HEK293 (cell line): ENCODE data around the gene OLA1.

ENCODE experiments used
- CTCF ChIA-PET: fragments of 350-600 bp; formaldehyde crosslinking; extraction: SDS; loops from one replicate; lab custom pipeline; 2021; ENCODE audit warnings: antibody characterized with exemption; lab: Yijun Ruan, JAX
- POLR2A ChIA-PET: fragments of 300-600 bp; formaldehyde crosslinking; extraction: SDS; loops from one replicate; lab custom pipeline; 2020; ENCODE audit warnings: antibody characterized with exemption, inconsistent platforms; lab: Yijun Ruan, JAX
- H3K27ac ChIP-seq: fragments of 200-500 bp; sonication (Bioruptor generic); 2 replicates; pipeline ENCODE4 v1.5.1; 2014; ENCODE audit warnings: low read depth, low read length, control low read depth, inconsistent platforms; ENCODE audit errors: extremely low read depth
- H3K36me3 ChIP-seq, 2 experiments: fragments of 200-500 bp in 1 of 2; sonication (Bioruptor generic) in 1 of 2; 1 replicate in 1 of 2; 2 replicates in 1 of 2; pipeline ENCODE4 v1.5.1; 2014 to 2017; ENCODE audit warnings: inconsistent platforms in 2 of 2, low read length in 2 of 2; ENCODE audit not compliant: control insufficient read depth in 2 of 2, insufficient read depth in 1 of 2
- H3K4me1 ChIP-seq: fragments of 200-500 bp; sonication (Bioruptor generic); 2 replicates; pipeline ENCODE4 v1.5.1; 2014; ENCODE audit warnings: mild to moderate bottlenecking, low read length, inconsistent platforms; ENCODE audit not compliant: control insufficient read depth, insufficient read depth
- H3K4me3 ChIP-seq: 2 replicates; pipeline ENCODE4 v1.5.1; 2011; ENCODE audit warnings: low read depth, mild to moderate bottlenecking, control low read depth, low read length, moderate library complexity
- H3K9me3 ChIP-seq: fragments of 200-500 bp; sonication (Bioruptor generic); 2 replicates; pipeline ENCODE4 v1.5.1; 2014; ENCODE audit warnings: low read depth, low read length, inconsistent platforms; ENCODE audit not compliant: control insufficient read depth, insufficient read depth
- GLI2 ChIP-seq: fragments of 450-650 bp; formaldehyde crosslinking; IDR thresholded peaks from 2 replicates; pipeline ENCODE4; 2017; ENCODE audit warnings: missing biosample characterization, missing genetic modification characterization, low read depth, borderline replicate concordance
- HOXC10 ChIP-seq: sonication (generic); formaldehyde crosslinking; IDR thresholded peaks from 2 replicates; pipeline ENCODE4 v1.8.1; 2023; ENCODE audit warnings: mild to moderate bottlenecking, missing genetic modification reagents
- KLF10 ChIP-seq: fragments of 450-650 bp; IDR thresholded peaks from 2 replicates; pipeline ENCODE4 v1.5.1; 2018; ENCODE audit warnings: missing biosample characterization, mild to moderate bottlenecking, missing genetic modification characterization
- RBAK ChIP-seq: fragments of 450-650 bp; formaldehyde crosslinking; IDR thresholded peaks from 2 replicates; pipeline ENCODE4 v1.5.1; 2016; ENCODE audit warnings: missing biosample characterization, missing genetic modification characterization
- SCRT1 ChIP-seq: fragments of 450-650 bp; formaldehyde crosslinking; IDR thresholded peaks from 2 replicates; pipeline ENCODE4 v1.5.1; 2016; ENCODE audit warnings: missing biosample characterization, missing genetic modification characterization, borderline replicate concordance
- ZBTB21 ChIP-seq: fragments of 450-650 bp; formaldehyde crosslinking; IDR thresholded peaks from 2 replicates; pipeline ENCODE4 v1.5.1; 2017; ENCODE audit warnings: missing biosample characterization, missing genetic modification characterization
- ZNF223 ChIP-seq: fragments of 450-650 bp; formaldehyde crosslinking; IDR thresholded peaks from 2 replicates; pipeline ENCODE4 v1.5.1; 2016; ENCODE audit warnings: missing biosample characterization, missing genetic modification characterization
- ZNF529 ChIP-seq: fragments of 450-650 bp; formaldehyde crosslinking; IDR thresholded peaks from 2 replicates; pipeline ENCODE4 v1.5.1; 2017; ENCODE audit warnings: missing genetic modification characterization, missing biosample characterization; ENCODE audit not compliant: insufficient replicate concordance
- ZXDB ChIP-seq: fragments of 450-650 bp; formaldehyde crosslinking; IDR thresholded peaks from 2 replicates; pipeline ENCODE4 v1.5.1; 2016; ENCODE audit warnings: missing biosample characterization, missing genetic modification characterization
- TF ChIP-seq, protein P1 (sequence below): fragments of 450-650 bp; formaldehyde crosslinking; IDR thresholded peaks from 2 replicates; pipeline ENCODE4 v1.5.1; 2017; ENCODE audit warnings: missing biosample characterization, missing genetic modification characterization
- TF ChIP-seq, protein P2 (sequence below): fragments of 450-650 bp; formaldehyde crosslinking; IDR thresholded peaks from 2 replicates; pipeline ENCODE4 v1.5.1; 2016; ENCODE audit warnings: missing biosample characterization, missing genetic modification characterization, low read depth
- TF ChIP-seq, protein P3 (sequence below): fragments of 450-650 bp; formaldehyde crosslinking; IDR thresholded peaks from 2 replicates; pipeline ENCODE4 v1.5.1; 2016; ENCODE audit warnings: missing biosample characterization, missing genetic modification characterization
- TF ChIP-seq, protein P4 (sequence below): fragments of 450-650 bp; formaldehyde crosslinking; IDR thresholded peaks from 2 replicates; pipeline ENCODE4 v1.5.1; 2016; ENCODE audit warnings: missing biosample characterization, missing genetic modification characterization
- TF ChIP-seq, protein P5 (sequence below): fragments of 450-650 bp; formaldehyde crosslinking; IDR thresholded peaks from 2 replicates; pipeline ENCODE4 v1.5.1; 2016; ENCODE audit warnings: missing biosample characterization, missing genetic modification characterization
- TF ChIP-seq, protein P6 (sequence below): sonication (generic); formaldehyde crosslinking; IDR thresholded peaks from 2 replicates; pipeline ENCODE4 v1.8.1; 2022; ENCODE audit warnings: mild to moderate bottlenecking, moderate library complexity, missing genetic modification reagents

OLA1 gene

DNA sequence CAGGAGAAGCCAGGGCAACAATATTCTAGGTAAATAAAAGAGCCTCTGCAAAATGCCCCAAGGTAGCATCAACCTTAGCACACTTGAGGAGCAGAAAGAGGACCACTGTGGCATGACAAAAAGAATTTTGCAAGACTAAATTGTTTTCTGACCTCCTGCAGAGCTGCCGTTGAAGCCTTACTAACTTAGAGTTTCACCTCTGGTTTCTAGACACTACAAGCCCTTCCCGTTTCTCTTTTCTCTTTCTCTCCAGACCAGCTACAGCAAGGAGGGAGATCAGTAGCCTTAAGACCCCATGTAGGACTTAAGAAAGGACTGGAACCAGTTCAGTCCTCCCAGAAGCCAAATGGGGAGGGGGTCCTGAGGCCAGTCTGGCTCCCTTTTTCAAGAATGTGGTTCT lies 209.9 kb downstream of the OLA1 start:
- Histone ChIP-seq H3K4me1 (no peaks in the 10 kb centered on the region), H3K36me3 (no peaks in the 10 kb centered on the region), H3K4me3 (no peak overlapping the region)
- TF ChIP-seq, protein P1, sequence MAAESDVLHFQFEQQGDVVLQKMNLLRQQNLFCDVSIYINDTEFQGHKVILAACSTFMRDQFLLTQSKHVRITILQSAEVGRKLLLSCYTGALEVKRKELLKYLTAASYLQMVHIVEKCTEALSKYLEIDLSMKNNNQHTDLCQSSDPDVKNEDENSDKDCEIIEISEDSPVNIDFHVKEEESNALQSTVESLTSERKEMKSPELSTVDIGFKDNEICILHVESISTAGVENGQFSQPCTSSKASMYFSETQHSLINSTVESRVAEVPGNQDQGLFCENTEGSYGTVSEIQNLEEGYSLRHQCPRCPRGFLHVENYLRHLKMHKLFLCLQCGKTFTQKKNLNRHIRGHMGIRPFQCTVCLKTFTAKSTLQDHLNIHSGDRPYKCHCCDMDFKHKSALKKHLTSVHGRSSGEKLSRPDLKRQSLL (tag by site-specific recombination) = no peak
- TF ChIP-seq SCRT1 (tag by site-specific recombination) (no peak), GLI2 (no peak), ZBTB21 (tag by site-specific recombination) (no peak), RBAK (tag by site-specific recombination) (no peak)
- TF ChIP-seq, protein P2, sequence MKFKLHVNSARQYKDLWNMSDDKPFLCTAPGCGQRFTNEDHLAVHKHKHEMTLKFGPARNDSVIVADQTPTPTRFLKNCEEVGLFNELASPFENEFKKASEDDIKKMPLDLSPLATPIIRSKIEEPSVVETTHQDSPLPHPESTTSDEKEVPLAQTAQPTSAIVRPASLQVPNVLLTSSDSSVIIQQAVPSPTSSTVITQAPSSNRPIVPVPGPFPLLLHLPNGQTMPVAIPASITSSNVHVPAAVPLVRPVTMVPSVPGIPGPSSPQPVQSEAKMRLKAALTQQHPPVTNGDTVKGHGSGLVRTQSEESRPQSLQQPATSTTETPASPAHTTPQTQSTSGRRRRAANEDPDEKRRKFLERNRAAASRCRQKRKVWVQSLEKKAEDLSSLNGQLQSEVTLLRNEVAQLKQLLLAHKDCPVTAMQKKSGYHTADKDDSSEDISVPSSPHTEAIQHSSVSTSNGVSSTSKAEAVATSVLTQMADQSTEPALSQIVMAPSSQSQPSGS (tag by site-specific recombination) = no peak
- TF ChIP-seq, protein P3, sequence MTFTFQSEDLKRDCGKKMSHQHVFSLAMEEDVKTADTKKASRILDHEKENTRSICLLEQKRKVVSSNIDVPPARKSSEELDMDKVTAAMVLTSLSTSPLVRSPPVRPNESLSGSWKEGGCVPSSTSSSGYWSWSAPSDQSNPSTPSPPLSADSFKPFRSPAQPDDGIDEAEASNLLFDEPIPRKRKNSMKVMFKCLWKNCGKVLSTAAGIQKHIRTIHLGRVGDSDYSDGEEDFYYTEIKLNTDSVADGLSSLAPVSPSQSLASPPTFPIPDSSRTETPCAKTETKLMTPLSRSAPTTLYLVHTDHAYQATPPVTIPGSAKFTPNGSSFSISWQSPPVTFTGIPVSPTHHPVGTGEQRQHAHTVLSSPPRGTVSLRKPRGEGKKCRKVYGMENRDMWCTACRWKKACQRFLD = no peak
- TF ChIP-seq, all 188 proteins: peak for 0
- no peak overlapping the region for H3K27ac ChIP-seq
- H3K9me3 ChIP-seq = no peaks in the 10 kb centered on the region
- ChIA-PET CTCF (interaction anchor here (0.6 to 0.7 kb wide), 2 partner anchors 27 to 112 kb away, joined by 3 read pairs; no protein-coding TSS in a partner anchor), POLR2A (no interaction called here)

DNA sequence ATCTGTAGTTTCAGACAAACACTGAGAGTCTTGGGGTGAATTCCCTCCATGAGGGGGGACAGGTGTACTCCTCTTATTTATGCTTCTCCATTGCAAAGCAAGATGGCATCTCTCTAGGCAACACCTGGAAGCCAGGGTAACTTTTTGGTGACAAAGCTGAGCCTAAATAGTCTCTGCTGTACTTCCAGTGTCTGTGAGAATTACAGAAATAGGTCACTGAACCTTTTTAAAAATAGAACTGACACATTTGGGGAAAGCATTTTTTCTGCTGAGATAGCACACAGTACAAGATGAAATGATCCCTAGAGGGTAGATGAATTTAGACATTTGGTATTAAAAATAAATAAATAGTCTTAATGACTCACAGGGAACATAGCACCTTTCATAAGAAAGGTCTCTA lies 211.5 kb downstream of the OLA1 start:
- Histone ChIP-seq H3K9me3 (no peaks in the 10 kb centered on the region), H3K36me3 (no peaks in the 10 kb centered on the region), H3K27ac (no peak overlapping the region), H3K4me3 (no peak overlapping the region), H3K4me1 (no peaks in the 10 kb centered on the region)
- TF ChIP-seq ZXDB (tag by site-specific recombination) (no peak), KLF10 (tag by site-specific recombination) (no peak), HOXC10 (CRISPR knock-in tag) (no peak), ZNF529 (tag by site-specific recombination) (no peak), ZNF223 (tag by site-specific recombination) (no peak)
- TF ChIP-seq, protein P4, sequence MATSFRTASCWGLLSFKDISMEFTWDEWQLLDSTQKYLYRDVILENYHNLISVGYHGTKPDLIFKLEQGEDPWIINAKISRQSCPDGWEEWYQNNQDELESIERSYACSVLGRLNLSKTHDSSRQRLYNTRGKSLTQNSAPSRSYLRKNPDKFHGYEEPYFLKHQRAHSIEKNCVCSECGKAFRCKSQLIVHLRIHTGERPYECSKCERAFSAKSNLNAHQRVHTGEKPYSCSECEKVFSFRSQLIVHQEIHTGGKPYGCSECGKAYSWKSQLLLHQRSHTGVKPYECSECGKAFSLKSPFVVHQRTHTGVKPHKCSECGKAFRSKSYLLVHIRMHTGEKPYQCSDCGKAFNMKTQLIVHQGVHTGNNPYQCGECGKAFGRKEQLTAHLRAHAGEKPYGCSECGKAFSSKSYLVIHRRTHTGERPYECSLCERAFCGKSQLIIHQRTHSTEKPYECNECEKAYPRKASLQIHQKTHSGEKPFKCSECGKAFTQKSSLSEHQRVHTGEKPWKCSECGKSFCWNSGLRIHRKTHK (tag by site-specific recombination) = no peak
- TF ChIP-seq, protein P5, sequence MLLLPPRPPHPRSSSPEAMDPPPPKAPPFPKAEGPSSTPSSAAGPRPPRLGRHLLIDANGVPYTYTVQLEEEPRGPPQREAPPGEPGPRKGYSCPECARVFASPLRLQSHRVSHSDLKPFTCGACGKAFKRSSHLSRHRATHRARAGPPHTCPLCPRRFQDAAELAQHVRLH (tag by site-specific recombination) = no peak
- TF ChIP-seq, protein P6, sequence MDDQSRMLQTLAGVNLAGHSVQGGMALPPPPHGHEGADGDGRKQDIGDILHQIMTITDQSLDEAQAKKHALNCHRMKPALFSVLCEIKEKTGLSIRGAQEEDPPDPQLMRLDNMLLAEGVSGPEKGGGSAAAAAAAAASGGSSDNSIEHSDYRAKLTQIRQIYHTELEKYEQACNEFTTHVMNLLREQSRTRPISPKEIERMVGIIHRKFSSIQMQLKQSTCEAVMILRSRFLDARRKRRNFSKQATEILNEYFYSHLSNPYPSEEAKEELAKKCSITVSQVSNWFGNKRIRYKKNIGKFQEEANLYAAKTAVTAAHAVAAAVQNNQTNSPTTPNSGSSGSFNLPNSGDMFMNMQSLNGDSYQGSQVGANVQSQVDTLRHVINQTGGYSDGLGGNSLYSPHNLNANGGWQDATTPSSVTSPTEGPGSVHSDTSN = no peak
- ChIA-PET CTCF (interaction anchor here (0.6 to 1.7 kb wide), 5 partner anchors 15 to 298 kb away, joined by 3 to 8 read pairs (median 3); partner anchors contain the start of gene SP9), POLR2A (no interaction called here)
